Myocyte (in vitro differentiated cells): ENCODE data around the gene MAL. TPM values are rescaled to one million over a fixed set of nuclear protein-coding genes. Genes with fewer than 3 reads are reported as not detected.

ENCODE experiments used
- DNase-seq: peaks from one replicate; pipeline ENCODE4 v3.0.0-alpha.2; 2012; ENCODE audit warnings: low read depth
- total RNA-seq: library from RNA; depleted of rRNA; stranded (reverse); fragments of >200 nt; gene quantifications from 2 replicates; pipeline ENCODE4 v1.2.3, GENCODE V29; 2014

MAL gene
- total RNA-seq, 1 donor from 2014 or later, result 2.2 TPM

DNA sequence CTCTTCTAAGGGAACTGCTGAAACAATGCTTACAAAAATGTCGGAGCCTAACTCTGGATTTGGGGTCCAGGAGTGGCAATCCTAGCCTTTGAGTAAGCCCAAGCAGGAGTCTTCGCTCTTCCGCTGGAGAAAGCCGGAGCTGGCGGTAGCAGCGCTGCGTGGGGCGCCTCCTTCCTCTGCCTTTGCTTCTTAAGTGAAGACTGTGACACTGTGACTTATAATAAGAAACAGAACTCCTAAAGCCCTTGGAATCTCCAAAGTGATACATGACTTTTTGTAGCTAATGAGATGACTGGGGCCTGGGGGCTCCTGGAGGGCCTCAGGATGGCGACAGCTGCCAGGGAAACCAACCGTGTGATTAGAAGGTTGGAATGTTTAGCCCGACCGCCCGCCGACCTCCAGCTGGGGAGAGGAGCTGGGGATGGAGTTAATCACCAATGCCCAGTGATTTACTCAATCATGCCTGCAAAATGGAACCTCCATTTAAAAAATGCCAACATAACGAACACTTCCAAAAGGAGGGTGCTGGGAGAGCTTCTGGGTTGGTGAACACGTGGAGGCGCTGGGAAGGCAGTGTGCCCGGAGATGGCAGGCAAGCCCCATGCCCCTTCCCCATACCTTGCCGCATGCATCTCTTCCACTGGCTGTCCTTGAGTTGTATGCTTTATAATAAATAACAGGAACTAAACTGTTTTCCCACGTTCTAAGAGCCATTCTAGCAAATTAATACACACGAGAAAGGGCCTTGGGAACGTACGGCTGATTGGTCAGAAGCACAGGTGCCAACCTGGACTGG, 29.0 kb upstream of the MAL start:
- no peak for DNase-seq

- DNase-seq, result no peak
Observed at GRCh38 chr2:94997981-94998930, 27.3 kb upstream of the MAL start.

DNA sequence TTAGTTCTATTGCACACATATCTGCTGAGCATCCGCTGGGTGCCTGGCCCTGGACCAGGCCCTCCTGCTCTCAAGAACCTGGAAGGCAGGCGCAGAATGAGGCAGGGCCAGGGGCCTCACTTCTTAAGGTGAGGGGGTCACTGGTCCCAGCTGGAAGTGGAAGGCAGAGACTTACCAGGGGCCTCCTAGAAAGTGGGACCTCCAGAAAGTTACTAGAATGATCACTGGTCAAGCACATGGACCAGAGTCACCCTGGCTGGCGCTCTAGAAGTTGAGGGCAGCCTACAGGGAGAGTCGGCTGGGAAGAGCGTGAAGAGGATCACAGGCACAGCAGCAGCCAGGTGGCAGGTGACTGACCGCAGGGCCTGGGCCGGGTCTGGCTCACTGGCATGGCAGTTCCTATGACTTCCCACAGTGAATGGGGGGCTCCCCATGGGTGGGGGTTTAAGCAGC, 26.1 kb upstream of the MAL start:
- DNase-seq, result no peak

DNA sequence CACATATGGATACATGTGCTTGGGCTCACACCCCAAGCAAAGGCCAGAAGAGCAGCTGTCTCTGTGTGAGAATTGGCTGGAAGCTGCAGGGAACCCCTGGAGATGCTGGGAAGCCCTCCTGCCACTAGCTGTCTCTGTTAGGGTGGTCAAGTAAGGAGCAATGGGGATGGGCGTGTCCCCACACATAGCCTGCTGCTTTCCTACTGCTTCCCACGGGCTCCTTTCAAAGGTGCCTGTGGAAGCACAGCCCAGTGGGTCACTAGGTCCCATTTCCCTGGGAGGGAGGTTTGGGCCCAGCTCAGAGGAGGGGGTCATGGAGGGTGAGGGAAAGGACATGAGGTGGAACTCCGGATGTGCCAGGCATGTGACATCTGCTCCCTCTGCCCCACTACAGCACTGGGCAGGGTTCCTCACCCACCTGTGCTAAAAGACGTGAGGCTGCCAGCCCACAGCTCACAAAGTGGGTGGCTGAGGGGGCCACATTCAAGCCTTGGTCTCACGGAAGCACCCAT, 24.4 kb upstream of the MAL start:
- no peak for DNase-seq

DNA sequence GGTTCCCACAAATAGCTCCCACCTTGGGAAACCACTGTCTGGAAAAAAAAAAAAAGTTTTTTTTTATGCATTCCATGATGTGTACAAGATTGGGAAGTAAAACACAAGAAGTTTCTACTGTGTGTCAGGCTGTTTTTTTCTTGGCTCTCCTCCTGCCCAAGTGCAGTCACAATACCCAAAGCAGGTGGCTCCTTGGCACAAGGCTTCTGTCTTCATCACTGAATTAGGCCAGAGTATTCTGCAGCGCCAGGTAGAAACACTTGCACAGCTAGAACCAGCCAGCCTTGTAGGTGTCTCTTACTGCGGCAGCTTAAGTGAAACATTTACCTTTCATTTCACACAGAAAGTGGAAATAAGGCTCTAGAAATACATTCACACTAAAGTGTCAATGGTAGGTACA, 23.8 kb upstream of the MAL start:
- no peak for DNase-seq

- no peak for DNase-seq
Observed at GRCh38 chr2:95002498-95002897, 23.0 kb upstream of the MAL start.

- DNase-seq, result no peak
Observed at GRCh38 chr2:95004287-95004686, 21.2 kb upstream of the MAL start.

DNA sequence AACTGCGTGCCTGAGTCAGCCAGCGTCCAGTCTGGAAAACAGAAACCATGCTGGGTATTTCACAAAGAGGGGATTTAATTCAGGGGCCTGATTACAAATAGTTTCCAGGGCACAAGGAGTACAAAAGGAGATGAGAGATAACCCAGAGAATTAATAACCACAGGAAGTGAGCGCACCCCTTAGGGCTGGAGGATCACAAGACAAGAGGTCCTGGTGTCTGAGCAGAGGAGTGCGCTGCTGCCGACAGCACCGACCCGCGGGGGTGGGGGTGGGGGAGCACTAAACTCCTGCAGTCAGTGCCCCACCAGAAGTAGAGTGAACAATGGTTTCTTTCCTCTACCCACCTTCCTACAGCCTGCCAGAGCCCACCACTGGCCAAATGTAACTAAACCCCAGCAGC, 20.8 kb upstream of the MAL start:
- no peak for DNase-seq

DNA sequence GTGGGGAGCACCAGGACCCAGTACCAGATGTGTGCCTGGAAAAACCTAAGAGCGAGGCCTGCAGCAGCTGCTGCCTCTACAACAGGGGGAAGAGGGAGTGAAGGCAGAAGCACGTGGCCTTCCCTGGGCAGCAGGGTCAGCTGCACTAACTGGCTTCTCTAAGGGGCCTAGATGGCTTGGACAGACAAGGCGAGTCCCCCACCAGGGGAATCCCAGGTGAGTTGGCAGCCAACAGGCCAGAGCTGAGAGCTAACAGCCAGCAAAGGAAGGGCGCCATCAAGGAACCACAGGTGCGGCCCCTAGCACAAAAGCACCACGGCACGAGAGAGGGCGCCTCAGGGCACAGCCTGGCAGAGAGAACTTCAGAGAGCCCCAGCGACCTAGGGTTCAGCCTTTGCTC, 19.8 kb upstream of the MAL start:
- no peak for DNase-seq

GRCh38 chr2:95006588-95006987, 18.9 kb upstream of the MAL start:
- DNase-seq, result no peak

GRCh38 chr2:95007031-95007609, 18.4 kb upstream of the MAL start:
- no peak for DNase-seq

DNA sequence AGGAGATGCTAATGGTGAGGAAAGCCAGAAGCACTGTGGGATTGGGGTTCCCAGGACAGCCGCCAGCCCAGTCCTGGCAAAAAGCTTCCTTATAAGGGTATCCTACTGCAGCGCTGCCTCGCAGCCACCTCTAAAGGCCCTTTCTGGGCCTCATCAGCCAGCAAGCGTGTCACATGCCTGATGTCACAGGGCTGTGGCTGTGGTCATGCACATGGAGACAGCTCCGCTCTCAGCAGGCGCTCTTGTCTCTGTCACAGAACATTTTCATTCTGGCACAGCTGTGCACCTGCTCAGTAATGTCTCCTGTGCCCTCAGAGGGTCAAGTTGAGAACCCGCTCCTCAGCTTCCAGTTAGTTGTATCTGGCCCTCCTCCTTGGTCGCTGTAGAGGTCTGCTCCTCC, 17.7 kb upstream of the MAL start:
- peak; percentile 59 for DNase-seq

DNA sequence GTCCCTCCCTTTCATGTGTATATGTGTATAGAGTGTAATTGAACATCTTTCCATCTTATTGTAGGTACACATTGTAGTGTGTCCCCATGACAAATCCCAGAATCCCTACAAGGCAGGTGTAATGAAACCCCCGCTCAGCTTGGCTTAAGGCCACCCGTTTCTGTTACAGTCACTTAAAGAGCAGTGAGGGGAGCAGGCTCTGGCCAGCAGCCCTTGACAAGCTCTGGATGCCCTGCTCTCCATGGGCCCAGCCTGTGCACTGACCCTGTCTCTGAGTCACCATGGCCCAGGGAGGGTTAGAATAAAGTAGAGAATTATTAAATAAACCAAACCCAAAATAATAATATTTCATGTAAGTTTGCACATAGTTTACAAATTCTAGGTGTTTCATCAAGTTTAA, 17.2 kb upstream of the MAL start:
- DNase-seq, result no peak

- DNase-seq, result no peak
Observed at GRCh38 chr2:95008996-95009395, 16.5 kb upstream of the MAL start.

GRCh38 chr2:95009412-95009811, 16.1 kb upstream of the MAL start:
- DNase-seq, result no peak

- no peak for DNase-seq
Observed at GRCh38 chr2:95010126-95010525, 15.4 kb upstream of the MAL start.

DNA sequence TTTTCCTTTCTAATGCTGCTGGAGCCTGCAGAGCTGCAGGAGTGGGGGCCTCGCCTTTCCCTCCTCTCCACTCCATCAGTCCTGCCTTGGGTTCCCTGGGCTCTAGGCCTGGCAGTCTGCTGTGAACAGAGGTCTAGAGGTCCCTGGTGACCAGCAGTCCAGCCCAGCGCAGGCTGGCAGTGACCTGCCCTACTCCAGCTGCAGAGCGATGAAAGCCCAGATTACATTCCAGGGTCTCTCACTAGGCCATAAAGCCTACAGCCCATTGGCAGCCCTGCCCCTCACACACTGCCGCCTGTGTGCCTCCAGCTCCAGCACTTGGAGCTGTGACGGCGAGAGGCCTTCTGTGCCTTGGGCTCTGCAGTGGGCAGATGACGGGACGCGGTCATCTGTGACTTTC, 14.8 kb upstream of the MAL start:
- no peak for DNase-seq

DNA sequence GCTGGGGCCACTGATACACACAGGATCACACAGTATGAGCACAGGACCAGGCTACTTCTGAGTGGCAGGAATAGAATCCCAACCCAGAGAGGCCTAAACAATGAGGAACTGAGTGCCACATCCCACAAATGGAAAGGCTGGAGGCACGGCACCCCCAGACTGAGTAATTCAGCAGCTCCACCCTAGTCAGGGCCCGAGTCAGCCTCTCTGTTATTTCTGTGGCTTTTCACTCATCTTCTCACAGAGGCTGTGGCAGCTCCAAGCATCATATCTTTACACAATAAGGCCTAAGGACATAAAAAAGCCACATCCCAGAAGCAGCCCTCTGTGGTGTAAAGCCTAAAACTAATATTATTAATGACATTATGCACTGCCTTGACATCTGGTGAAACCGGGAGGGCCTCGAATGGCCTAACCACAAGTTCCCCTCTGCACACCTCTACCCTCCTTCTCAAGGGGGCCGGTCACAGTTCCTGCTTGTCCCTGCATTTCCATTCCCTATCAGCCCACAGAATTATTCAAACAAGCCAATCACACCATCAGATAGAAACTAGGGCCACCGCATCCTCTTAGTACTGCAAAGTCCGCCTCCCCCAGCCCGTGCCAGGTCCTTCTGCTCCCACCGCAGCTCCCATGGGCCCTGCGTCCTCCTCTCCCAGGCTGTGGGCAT, 12.5 kb upstream of the MAL start:
- DNase-seq, result no peak

DNA sequence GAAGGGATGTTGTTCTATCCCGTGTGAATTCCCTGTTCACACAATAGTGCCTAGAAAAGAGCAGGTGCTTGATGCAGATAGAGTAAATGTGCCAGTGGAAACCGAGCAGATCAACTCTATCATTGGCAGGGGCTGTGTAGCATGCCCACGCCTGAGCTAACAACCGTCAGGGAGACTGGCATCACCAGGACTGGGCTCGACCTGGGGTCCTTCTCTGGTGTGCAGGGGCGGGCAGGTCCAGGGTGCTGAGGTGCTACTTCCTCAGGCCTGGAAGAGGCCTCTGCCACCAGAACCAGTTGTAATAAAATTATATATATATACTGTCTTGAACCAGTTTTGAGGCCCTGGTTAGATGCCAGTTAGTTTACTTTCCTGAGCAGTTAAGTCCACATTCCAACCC, 11.8 kb upstream of the MAL start:
- no peak for DNase-seq

DNA sequence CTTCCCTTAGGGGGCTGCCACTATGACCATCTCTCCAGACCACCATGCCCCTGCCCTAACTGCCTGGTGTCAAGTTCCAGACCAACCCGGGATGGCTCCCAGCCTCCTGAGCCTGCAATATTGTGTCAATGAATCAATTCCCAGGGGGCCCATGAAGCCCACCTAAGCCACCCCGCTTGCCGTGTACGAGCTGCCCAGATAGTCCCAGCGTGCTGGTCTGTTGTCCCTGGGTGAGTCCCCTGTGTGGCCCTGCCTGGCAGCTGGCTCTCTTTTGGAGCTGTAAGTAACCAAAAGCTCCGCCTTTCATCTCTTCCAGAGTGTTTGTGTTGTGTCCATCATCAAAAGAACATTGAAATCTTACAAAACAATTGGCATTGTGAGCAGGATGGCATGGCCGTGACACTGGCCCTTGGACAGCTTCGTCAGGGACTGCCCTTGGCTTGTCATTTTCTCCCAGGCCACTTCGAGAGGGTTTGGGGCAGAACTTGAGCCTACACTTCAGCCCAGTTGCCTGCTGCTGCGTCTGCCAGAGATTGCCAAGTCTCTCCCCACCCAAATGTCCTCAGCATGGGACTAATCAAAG, 11.3 kb upstream of the MAL start:
- DNase-seq, result no peak
